SK-N-SH (cell line): ENCODE measurements around the gene AXL. TPM values are rescaled to one million over a fixed set of nuclear protein-coding genes. Genes with fewer than 3 reads are reported as not detected.

Experiments
- CTCF ChIA-PET: fragments of 300-600, 350-600 bp; formaldehyde crosslinking; extraction: SDS; loops from one replicate; lab custom pipeline; 2021; lab: Yijun Ruan, JAX
- POLR2A ChIA-PET: fragments of 350-600 bp; sonication (Branson Sonifier 250); formaldehyde crosslinking; extraction: SDS; loops from one replicate; lab custom pipeline; 2020; ENCODE audit warnings: antibody characterized with exemption, inconsistent platforms; lab: Yijun Ruan, JAX
- DNase-seq: peaks from one replicate; pipeline ENCODE4 v3.0.0; 2012
- H2AFZ ChIP-seq: fragments of 200-600 bp; sonication (generic); 2 replicates; pipeline ENCODE4 v1.8.1; 2016; ENCODE audit warnings: antibody characterized with exemption, mild to moderate bottlenecking, low read depth
- H3F3A ChIP-seq: fragments of 200-600 bp; sonication (generic); replicated peaks from 2 replicates; pipeline ENCODE3; 2016; ENCODE audit warnings: antibody characterized with exemption, mild to moderate bottlenecking; ENCODE audit not compliant: insufficient read depth
- H3K27ac ChIP-seq, 2 experiments: fragments of 200-500 bp in 1 of 2; fragments of 200-600 bp in 1 of 2; sonication (Bioruptor generic) in 1 of 2; sonication (generic), shearing (Covaris generic) in 1 of 2; 2 replicates each; pipeline versions ENCODE4 v1.5.1 to v1.6.1; 2014 to 2016; ENCODE audit warnings: low read depth in 2 of 2, inconsistent platforms in 1 of 2, low read length in 1 of 2, mild to moderate bottlenecking in 1 of 2, mixed read lengths in 1 of 2
- H3K27me3 ChIP-seq: fragments of 200-600 bp; sonication (generic), shearing (Covaris generic); 2 replicates; pipeline ENCODE4 v1.6.1; 2016; ENCODE audit warnings: mixed run types; ENCODE audit not compliant: insufficient read depth
- H3K36me3 ChIP-seq, 2 experiments: fragments of 200-500 bp in 1 of 2; fragments of 200-600 bp in 1 of 2; sonication (Bioruptor generic) in 1 of 2; sonication (generic) in 1 of 2; replicated peaks in 1 of 2; 2 replicates each; pipeline versions ENCODE3 to v1.5.1; 2014 to 2016; ENCODE audit warnings: low read length in 1 of 2, mild to moderate bottlenecking in 1 of 2; ENCODE audit not compliant: insufficient read depth in 2 of 2, control insufficient read depth in 1 of 2
- H3K4me1 ChIP-seq, 2 experiments: fragments of 200-500 bp in 1 of 2; fragments of 200-600 bp in 1 of 2; sonication (Bioruptor generic) in 1 of 2; sonication (generic), shearing (Covaris generic) in 1 of 2; 2 replicates each; pipeline versions ENCODE4 v1.5.1 to v1.6.1; 2014 to 2016; ENCODE audit warnings: low read depth in 1 of 2, low read length in 1 of 2, mixed run types in 1 of 2; ENCODE audit not compliant: insufficient read depth in 2 of 2, control insufficient read depth in 1 of 2
- H3K4me2 ChIP-seq: fragments of 200-600 bp; sonication (generic), shearing (Covaris generic); 2 replicates; pipeline ENCODE4 v1.6.1; 2017; ENCODE audit warnings: mixed run types
- H3K4me3 ChIP-seq, 2 experiments: fragments of 200-500 bp in 1 of 2; fragments of 200-600 bp in 1 of 2; sonication (Bioruptor generic) in 1 of 2; sonication (generic), shearing (Covaris generic) in 1 of 2; 2 replicates each; pipeline versions ENCODE4 v1.5.1 to v1.8.1; 2014 to 2016; ENCODE audit warnings: low read depth in 2 of 2, inconsistent platforms in 1 of 2, low read length in 1 of 2, mild to moderate bottlenecking in 1 of 2, mixed read lengths in 1 of 2, moderate library complexity in 1 of 2
- H3K79me2 ChIP-seq: fragments of 200-600 bp; sonication (generic); 2 replicates; pipeline ENCODE4 v1.8.1; 2017; ENCODE audit warnings: mild to moderate bottlenecking; ENCODE audit not compliant: insufficient read depth
- H3K9ac ChIP-seq: fragments of 200-600 bp; sonication (generic); 2 replicates; pipeline ENCODE4 v1.6.1; 2017; ENCODE audit warnings: mixed run types
- H3K9me2 ChIP-seq: fragments of 200-600 bp; sonication (generic); 2 replicates; pipeline ENCODE4 v1.6.1; 2017; ENCODE audit warnings: mixed run types
- H3K9me3 ChIP-seq: fragments of 200-600 bp; sonication (generic); 2 replicates; pipeline ENCODE4 v1.6.1; 2017; ENCODE audit warnings: mixed run types, mild to moderate bottlenecking, moderate library complexity
- H4K20me1 ChIP-seq: fragments of 200-600 bp; sonication (generic); 2 replicates; pipeline ENCODE4 v1.6.1; 2017; ENCODE audit warnings: mild to moderate bottlenecking, mixed run types; ENCODE audit not compliant: insufficient read depth
- EZH2phosphoT487 ChIP-seq: fragments of 200-600 bp; sonication (generic); IDR thresholded peaks from 2 replicates; pipeline ENCODE4 v1.6.1; 2017; ENCODE audit warnings: low read depth, mixed run types, mild to moderate bottlenecking, antibody characterized with exemption, moderate library complexity, borderline replicate concordance
- GABPA ChIP-seq: IDR thresholded peaks from 2 replicates; pipeline ENCODE4 v1.4.0; 2012; ENCODE audit warnings: low read depth, mild to moderate bottlenecking
- MEF2A ChIP-seq: IDR thresholded peaks from 2 replicates; pipeline ENCODE4 v1.4.0; 2012; ENCODE audit warnings: low read depth, borderline replicate concordance
- POLR2AphosphoS5 ChIP-seq: IDR thresholded peaks from 2 replicates; pipeline ENCODE4 v1.6.1; 2012; ENCODE audit warnings: low read depth, low read length
- TCF12 ChIP-seq: IDR thresholded peaks from 2 replicates; pipeline ENCODE4 v1.4.0; 2012
- WGBS: methylation state at CpG from one replicate; pipeline ENCODE4 v1.1.6; 2017; ENCODE audit warnings: low lambda C conversion rate; 5-methylcytosine and 5-hydroxymethylcytosine counted together
- polyA plus RNA-seq, 3 experiments: library from polyadenylated mRNA; depleted of rRNA; stranded (reverse); fragments of >200 nt; gene quantifications; 2 replicates each; pipeline ENCODE4 v1.2.3, GENCODE V29; 2012
- TF ChIP-seq, protein P1 (sequence below): IDR thresholded peaks from 2 replicates; pipeline ENCODE4 v1.4.0; 2012; ENCODE audit warnings: low read depth, borderline replicate concordance
- TF ChIP-seq, protein P2 (sequence below): fragments of 150-350 bp; IDR thresholded peaks from 2 replicates; pipeline ENCODE4 v1.6.1; 2017; ENCODE audit warnings: antibody characterized with exemption, low read length, low read depth, borderline replicate concordance
- TF ChIP-seq, protein P3 (sequence below): fragments of 200-600 bp; sonication (generic); IDR thresholded peaks from 2 replicates; pipeline ENCODE4 v1.6.1; 2017; ENCODE audit warnings: antibody characterized with exemption, mild to moderate bottlenecking, moderate library complexity

AXL gene
- polyA plus RNA-seq, 1 of the 3 experiments (the other 2 are of a cell fraction): 82.6 TPM

DNA sequence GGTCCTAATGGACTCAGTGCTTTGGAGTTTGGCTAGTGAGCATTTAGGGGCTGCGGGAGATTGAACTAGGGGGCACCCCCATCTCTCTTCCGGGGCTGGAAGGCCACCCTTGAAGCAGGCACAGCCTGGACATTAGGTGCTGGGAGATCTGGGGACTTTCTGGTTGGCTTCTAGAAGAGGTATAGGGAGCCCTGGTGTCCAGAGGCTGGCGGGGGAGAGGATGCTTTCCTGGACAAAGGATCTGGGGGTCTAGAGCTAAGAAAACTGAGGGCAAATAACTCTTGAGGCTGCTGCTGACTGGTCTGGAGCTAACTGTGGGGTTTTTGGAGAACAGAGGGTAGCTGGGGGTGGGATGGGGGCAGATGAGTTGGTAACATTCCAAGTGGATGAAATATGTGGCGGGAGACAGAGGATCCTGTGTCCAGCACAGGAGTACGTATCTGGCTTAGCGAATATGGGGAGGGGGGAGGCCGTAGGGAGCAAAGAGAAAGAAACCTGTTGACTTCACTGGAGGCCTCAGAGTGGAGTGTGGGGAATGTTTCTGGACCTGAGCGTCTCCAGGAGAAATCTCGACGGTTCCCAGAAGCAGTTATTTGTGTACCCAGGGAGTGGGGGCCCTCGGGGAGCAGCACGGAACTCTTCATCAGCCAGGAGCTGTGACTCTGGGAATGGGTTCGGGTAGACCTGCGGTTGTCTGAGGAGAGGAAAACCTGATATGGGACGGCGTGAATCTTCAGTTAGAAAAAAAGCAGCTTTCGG is 46.6 kb downstream of the AXL start:
- Histone ChIP-seq H3K4me3 (peak overlapping the region; percentile 83 to 86), H3K4me2 (peak overlapping the region; percentile 92), H3K27ac (peak overlapping the region; percentile 92 to 93), H3K36me3 (peaks cover 27 to 44% of the 10 kb centered on the region in 2 experiments), H3K4me1 (peaks cover 11 to 12% of the 10 kb centered on the region in 2 experiments; a peak in 2 of 4 replicates), H3K27me3 (no peaks in the 10 kb centered on the region), H3F3A (peaks cover 27% of the 10 kb centered on the region), H4K20me1 (peaks cover 20% of the 10 kb centered on the region), H3K9me2 (no peaks in the 10 kb centered on the region), H3K9ac (peak overlapping the region; percentile 99), H3K79me2 (peaks cover 61% of the 10 kb centered on the region), H3K9me3 (no peaks in the 10 kb centered on the region), H2AFZ (no peak overlapping the region)
- POLR2A ChIA-PET: interaction anchor here (2.0 kb wide), 1 partner anchor 43 kb away, joined by 6 read pairs; no protein-coding TSS in a partner anchor
- WGBS: 23% methylated on average over 17 of the region's 17 CpGs
- peak; percentile 27 for DNase-seq
- TF ChIP-seq, protein P1, sequence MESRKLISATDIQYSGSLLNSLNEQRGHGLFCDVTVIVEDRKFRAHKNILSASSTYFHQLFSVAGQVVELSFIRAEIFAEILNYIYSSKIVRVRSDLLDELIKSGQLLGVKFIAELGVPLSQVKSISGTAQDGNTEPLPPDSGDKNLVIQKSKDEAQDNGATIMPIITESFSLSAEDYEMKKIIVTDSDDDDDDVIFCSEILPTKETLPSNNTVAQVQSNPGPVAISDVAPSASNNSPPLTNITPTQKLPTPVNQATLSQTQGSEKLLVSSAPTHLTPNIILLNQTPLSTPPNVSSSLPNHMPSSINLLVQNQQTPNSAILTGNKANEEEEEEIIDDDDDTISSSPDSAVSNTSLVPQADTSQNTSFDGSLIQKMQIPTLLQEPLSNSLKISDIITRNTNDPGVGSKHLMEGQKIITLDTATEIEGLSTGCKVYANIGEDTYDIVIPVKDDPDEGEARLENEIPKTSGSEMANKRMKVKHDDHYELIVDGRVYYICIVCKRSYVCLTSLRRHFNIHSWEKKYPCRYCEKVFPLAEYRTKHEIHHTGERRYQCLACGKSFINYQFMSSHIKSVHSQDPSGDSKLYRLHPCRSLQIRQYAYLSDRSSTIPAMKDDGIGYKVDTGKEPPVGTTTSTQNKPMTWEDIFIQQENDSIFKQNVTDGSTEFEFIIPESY: no peak
- TF ChIP-seq, protein P2, sequence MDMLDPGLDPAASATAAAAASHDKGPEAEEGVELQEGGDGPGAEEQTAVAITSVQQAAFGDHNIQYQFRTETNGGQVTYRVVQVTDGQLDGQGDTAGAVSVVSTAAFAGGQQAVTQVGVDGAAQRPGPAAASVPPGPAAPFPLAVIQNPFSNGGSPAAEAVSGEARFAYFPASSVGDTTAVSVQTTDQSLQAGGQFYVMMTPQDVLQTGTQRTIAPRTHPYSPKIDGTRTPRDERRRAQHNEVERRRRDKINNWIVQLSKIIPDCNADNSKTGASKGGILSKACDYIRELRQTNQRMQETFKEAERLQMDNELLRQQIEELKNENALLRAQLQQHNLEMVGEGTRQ: no peak
- TF ChIP-seq EZH2phosphoT487 (no peak), TCF12 (no peak), GABPA (no peak), POLR2AphosphoS5 (peak; percentile 35; the same call in 1 of the 2 replicates)
- TF ChIP-seq, protein P3, sequence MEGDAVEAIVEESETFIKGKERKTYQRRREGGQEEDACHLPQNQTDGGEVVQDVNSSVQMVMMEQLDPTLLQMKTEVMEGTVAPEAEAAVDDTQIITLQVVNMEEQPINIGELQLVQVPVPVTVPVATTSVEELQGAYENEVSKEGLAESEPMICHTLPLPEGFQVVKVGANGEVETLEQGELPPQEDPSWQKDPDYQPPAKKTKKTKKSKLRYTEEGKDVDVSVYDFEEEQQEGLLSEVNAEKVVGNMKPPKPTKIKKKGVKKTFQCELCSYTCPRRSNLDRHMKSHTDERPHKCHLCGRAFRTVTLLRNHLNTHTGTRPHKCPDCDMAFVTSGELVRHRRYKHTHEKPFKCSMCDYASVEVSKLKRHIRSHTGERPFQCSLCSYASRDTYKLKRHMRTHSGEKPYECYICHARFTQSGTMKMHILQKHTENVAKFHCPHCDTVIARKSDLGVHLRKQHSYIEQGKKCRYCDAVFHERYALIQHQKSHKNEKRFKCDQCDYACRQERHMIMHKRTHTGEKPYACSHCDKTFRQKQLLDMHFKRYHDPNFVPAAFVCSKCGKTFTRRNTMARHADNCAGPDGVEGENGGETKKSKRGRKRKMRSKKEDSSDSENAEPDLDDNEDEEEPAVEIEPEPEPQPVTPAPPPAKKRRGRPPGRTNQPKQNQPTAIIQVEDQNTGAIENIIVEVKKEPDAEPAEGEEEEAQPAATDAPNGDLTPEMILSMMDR: no peak
- TF ChIP-seq, all 33 proteins: peak for 1
- CTCF ChIA-PET: interaction anchor here (0.8 to 4.1 kb wide), 4 partner anchors 15 to 61 kb away, joined by 3 to 18 read pairs (median 6); no protein-coding TSS in a partner anchor

DNA sequence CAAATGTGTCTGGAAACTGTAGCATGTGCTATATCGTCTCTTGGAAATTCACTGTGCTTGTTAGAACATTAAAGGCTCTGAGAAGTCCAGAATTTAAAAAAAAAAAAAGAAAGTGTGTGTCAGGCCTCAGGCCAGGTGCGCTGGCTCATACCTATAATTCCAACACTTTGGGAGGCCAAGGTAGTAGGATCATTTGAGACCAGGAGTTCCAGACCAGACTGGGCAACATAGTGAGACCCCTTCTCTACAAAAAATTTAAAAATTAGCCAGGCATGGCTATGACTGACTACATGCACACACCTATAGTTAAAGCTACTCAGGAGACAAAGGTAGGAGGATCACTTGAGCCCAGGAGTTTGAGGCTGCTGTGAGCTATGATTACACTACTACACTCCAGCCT is 50.0 kb downstream of the AXL start:
- Histone ChIP-seq H3K4me2 (no peak overlapping the region), H3K79me2 (peaks cover 62% of the 10 kb centered on the region), H3K9me2 (no peaks in the 10 kb centered on the region), H4K20me1 (peaks cover 23% of the 10 kb centered on the region), H3K9me3 (no peaks in the 10 kb centered on the region), H2AFZ (no peak overlapping the region), H3K27ac (no peak overlapping the region), H3K36me3 (peaks cover 56 to 68% of the 10 kb centered on the region in 2 experiments), H3K27me3 (no peaks in the 10 kb centered on the region), H3K4me1 (peaks cover 11 to 12% of the 10 kb centered on the region in 2 experiments; a peak in 2 of 4 replicates), H3K9ac (no peak overlapping the region), H3F3A (peaks cover 4% of the 10 kb centered on the region), H3K4me3 (no peak overlapping the region)
- ChIA-PET POLR2A (interaction anchor here (0.6 kb wide), 1 partner anchor 519 kb away, joined by 3 read pairs; the partner anchor contains the start of gene ACTMAP), CTCF (interaction anchor here (0.6 to 1.6 kb wide), 2 partner anchors 32 to 39 kb away, joined by 3 read pairs; no protein-coding TSS in a partner anchor)
- WGBS: 98% methylated on average over 2 of the region's 2 CpGs
- no peak for DNase-seq
- TF ChIP-seq EZH2phosphoT487 (no peak), MEF2A (no peak)
